ENCODE results near the gene ZDHHC24.

- no peak for TF ChIP-seq POLR2AphosphoS5 (IDR thresholded peaks at IDR 0.05)
- TF ChIP-seq, protein P1, sequence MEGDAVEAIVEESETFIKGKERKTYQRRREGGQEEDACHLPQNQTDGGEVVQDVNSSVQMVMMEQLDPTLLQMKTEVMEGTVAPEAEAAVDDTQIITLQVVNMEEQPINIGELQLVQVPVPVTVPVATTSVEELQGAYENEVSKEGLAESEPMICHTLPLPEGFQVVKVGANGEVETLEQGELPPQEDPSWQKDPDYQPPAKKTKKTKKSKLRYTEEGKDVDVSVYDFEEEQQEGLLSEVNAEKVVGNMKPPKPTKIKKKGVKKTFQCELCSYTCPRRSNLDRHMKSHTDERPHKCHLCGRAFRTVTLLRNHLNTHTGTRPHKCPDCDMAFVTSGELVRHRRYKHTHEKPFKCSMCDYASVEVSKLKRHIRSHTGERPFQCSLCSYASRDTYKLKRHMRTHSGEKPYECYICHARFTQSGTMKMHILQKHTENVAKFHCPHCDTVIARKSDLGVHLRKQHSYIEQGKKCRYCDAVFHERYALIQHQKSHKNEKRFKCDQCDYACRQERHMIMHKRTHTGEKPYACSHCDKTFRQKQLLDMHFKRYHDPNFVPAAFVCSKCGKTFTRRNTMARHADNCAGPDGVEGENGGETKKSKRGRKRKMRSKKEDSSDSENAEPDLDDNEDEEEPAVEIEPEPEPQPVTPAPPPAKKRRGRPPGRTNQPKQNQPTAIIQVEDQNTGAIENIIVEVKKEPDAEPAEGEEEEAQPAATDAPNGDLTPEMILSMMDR (IDR thresholded peaks at IDR 0.05) = no peak
These were observed 21.9 kb upstream of the ZDHHC24 start for GRCh38 chr11:66567787-66568123.

All from gastroesophageal sphincter (tissue), 3 donors.